ENCODE measurements around the gene FAM185A. TPM values are rescaled to one million over a fixed set of nuclear protein-coding genes. Genes with fewer than 3 reads are reported as not detected.

FAM185A gene
- total and polyA plus RNA-seq, 9 of the 15 experiments (the other 6 are each of a cell fraction or from before 2014, with no cell fraction given), result 1.7 to 17.4 (median 10.6) TPM

DNA sequence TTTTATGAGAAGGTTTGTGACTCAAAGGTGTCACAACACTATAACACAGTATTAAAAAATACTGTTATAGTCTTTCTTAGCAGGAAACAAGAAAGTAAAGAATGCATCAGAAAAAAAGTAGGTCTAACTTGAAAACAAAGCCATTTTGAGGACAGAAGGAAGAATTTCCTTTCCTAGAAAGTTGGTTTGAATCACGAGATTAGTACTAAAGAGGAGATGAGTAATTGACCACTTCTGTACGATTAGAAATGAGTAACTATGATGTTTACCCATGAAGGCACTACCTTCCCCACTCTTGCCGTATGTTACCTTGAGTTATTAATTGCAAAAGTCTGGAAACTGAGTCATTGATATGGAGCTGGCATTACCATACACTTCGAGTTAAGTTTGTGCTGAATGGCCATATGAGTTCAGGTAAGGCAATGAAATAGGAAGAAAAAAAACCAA is 65.2 kb downstream of the FAM185A start:
- BruUV-seq (replicated peaks), result no TSS peak
- TF ChIP-seq FOSL1 (tag; conservative IDR thresholded peaks at IDR 0.05) (peak; percentile 82), RFX5 (IDR thresholded peaks at IDR 0.05; ENCODE audit: low read depth, low read length) (no peak), ZNF232 (CRISPR knock-in tag; IDR thresholded peaks at IDR 0.05) (no peak)
- Histone ChIP-seq H3K9me3 (replicated peaks; ENCODE audit: control insufficient read depth, insufficient read depth, low read depth, low read length) (no peaks in the 10 kb centered on the region), H3K79me2 (ENCODE audit: control insufficient read depth, insufficient read depth, low read length) (no peaks in the 10 kb centered on the region), H3K4me3 (no peak overlapping the region), H3K4me1 (replicated peaks in 1 of 2; ENCODE audit: control insufficient read depth in 2 of 2, insufficient read depth in 2 of 2, low read length in 2 of 2) (no peaks in the 10 kb centered on the region), H3K27me3 (ENCODE audit: control insufficient read depth in 2 of 2, insufficient read depth in 2 of 2, low read length in 2 of 2) (no peaks in the 10 kb centered on the region), H2AFZ (ENCODE audit: low read depth, low read length) (no peak overlapping the region), H3K4me2 (ENCODE audit: insufficient read depth, low read length) (no peak overlapping the region), H3K9me1 (ENCODE audit: control insufficient read depth, insufficient read depth, low read length) (no peaks in the 10 kb centered on the region), H3K9ac (ENCODE audit: insufficient read depth in 1 of 2, low read depth in 2 of 2, low read length in 2 of 2) (no peak overlapping the region), H3K36me3 (ENCODE audit: control insufficient read depth, insufficient read depth, low read length) (peaks cover 72% of the 10 kb centered on the region), H3K27ac (ENCODE audit: extremely low read depth, low read depth, low read length) (no peak overlapping the region), H4K20me1 (replicated peaks; ENCODE audit: control insufficient read depth, insufficient read depth, low read length) (no peaks in the 10 kb centered on the region)
- ChIA-PET CTCF (ENCODE audit: low intra/inter-chr PET ratio) (no interaction called here), POLR2A (no interaction called here)
- in situ Hi-C loops (cut with MboI), result no loop called here
- intact Hi-C loops (cut with micrococcal nuclease), result no loop called here
- FAIRE-seq (no peak), ATAC-seq (no peak), DNase-seq (ENCODE audit: extremely low read depth in 1 of 4, low spot score in 3 of 4) (no peak)
- WGBS (ENCODE audit: insufficient coverage, low coverage, missing lambda C conversion rate), result 57% methylated on average over 4 of the region's 4 CpGs

DNA sequence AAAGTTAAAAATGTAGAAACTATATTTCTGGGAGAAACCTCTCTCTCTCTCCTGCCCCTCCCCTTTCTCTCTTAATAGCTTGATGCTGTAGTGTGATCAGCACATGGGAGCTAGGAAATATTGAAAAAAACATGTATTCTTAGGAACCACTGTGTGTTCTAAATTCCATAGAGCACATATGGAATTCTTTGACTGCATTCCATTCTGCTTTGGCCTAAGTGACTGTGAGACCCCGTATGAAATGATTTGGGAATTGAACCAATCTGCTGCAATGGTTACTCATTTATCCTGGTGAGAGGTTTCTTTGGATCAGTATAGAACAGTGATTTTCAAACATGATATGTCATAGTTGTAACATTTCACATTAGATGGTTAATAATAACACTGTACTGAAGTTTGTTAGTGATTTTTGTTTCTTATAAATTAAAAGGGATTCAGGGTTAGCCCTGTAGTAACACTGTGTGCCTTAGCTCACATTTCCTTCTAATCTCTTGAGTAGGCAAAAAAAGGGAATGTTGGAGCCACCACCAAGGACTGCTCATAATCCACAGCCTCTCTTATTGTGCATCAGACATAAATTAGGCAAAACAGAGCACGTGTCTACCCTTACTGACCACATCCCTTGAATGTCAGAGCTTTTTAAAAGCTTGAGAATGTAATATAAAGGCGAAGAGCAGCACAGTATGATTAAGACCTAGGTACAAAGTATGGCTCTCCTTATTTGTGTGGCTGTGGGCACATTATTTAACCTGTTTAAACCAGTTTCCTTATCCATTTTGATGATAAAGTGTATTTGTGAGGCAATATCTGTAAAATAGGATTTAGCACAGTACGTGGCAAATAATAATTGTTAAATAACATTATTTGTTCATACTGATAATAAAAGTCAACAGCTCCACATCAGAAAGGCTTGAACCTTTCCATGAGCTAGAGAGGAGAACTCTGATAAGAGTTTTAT is 69.1 kb downstream of the FAM185A start:
- ChIA-PET CTCF (ENCODE audit: low intra/inter-chr PET ratio) (no interaction called here), POLR2A (interaction anchor here (0.6 to 1.5 kb wide), 4 partner anchors 26 to 711 kb away, joined by 3 to 5 read pairs (median 4); no protein-coding TSS in a partner anchor)
- H3K4me3 ChIP-seq, result no peak overlapping the region
- H3K27ac ChIP-seq (ENCODE audit: extremely low read depth, low read depth, low read length), result no peak overlapping the region
- H3K4me1 ChIP-seq (replicated peaks in 1 of 2; ENCODE audit: control insufficient read depth in 2 of 2, insufficient read depth in 2 of 2, low read length in 2 of 2), result peaks cover 0 to 4% of the 10 kb centered on the region in 2 experiments; a peak in 1 of 5 replicates
- no peaks in the 10 kb centered on the region for H3K79me2 ChIP-seq (ENCODE audit: control insufficient read depth, insufficient read depth, low read length)
- 82% methylated on average over 4 of the region's 4 CpGs for WGBS (ENCODE audit: insufficient coverage, low coverage, missing lambda C conversion rate)
- DNase-seq (ENCODE audit: extremely low read depth in 1 of 4, low spot score in 3 of 4), result no peak
- no peak for ATAC-seq
- H3K27me3 ChIP-seq (ENCODE audit: control insufficient read depth in 2 of 2, insufficient read depth in 2 of 2, low read length in 2 of 2), result no peaks in the 10 kb centered on the region
- in situ Hi-C loops (cut with MboI) (no loop called here), intact Hi-C loops (cut with micrococcal nuclease) (no loop called here)
- H3K9me1 ChIP-seq (ENCODE audit: control insufficient read depth, insufficient read depth, low read length), result no peaks in the 10 kb centered on the region
- no peaks in the 10 kb centered on the region for H3K9me3 ChIP-seq (replicated peaks; ENCODE audit: control insufficient read depth, insufficient read depth, low read depth, low read length)
- BruUV-seq (replicated peaks), result no TSS peak
- no peak for FAIRE-seq
- H3K4me2 ChIP-seq (ENCODE audit: insufficient read depth, low read length), result no peak overlapping the region
- H4K20me1 ChIP-seq (replicated peaks; ENCODE audit: control insufficient read depth, insufficient read depth, low read length), result no peaks in the 10 kb centered on the region
- H3K36me3 ChIP-seq (ENCODE audit: control insufficient read depth, insufficient read depth, low read length), result peaks cover 59% of the 10 kb centered on the region
- no peak overlapping the region for H2AFZ ChIP-seq (ENCODE audit: low read depth, low read length)
- TF ChIP-seq, protein P1, sequence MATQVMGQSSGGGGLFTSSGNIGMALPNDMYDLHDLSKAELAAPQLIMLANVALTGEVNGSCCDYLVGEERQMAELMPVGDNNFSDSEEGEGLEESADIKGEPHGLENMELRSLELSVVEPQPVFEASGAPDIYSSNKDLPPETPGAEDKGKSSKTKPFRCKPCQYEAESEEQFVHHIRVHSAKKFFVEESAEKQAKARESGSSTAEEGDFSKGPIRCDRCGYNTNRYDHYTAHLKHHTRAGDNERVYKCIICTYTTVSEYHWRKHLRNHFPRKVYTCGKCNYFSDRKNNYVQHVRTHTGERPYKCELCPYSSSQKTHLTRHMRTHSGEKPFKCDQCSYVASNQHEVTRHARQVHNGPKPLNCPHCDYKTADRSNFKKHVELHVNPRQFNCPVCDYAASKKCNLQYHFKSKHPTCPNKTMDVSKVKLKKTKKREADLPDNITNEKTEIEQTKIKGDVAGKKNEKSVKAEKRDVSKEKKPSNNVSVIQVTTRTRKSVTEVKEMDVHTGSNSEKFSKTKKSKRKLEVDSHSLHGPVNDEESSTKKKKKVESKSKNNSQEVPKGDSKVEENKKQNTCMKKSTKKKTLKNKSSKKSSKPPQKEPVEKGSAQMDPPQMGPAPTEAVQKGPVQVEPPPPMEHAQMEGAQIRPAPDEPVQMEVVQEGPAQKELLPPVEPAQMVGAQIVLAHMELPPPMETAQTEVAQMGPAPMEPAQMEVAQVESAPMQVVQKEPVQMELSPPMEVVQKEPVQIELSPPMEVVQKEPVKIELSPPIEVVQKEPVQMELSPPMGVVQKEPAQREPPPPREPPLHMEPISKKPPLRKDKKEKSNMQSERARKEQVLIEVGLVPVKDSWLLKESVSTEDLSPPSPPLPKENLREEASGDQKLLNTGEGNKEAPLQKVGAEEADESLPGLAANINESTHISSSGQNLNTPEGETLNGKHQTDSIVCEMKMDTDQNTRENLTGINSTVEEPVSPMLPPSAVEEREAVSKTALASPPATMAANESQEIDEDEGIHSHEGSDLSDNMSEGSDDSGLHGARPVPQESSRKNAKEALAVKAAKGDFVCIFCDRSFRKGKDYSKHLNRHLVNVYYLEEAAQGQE (IDR thresholded peaks at IDR 0.05; ENCODE audit: borderline replicate concordance), result peak; percentile 46; the same call in 1 of the 2 replicates
- TF ChIP-seq, protein P1 (CRISPR knock-in tag; IDR thresholded peaks at IDR 0.05; ENCODE audit: low read depth), result no peak
- no peak for TF ChIP-seq RBM22 (IDR thresholded peaks at IDR 0.05; ENCODE audit: low read depth, low read length, poor library complexity, severe bottlenecking)
- H3K9ac ChIP-seq (ENCODE audit: insufficient read depth in 1 of 2, low read depth in 2 of 2, low read length in 2 of 2), result no peak overlapping the region

All from K562 (cell line).